H1 (cell line): ENCODE results near the gene PGLYRP1.

ENCODE experiments used
- CTCF ChIP-seq, 3 experiments: IDR thresholded peaks; 1 replicate in 2 of 3; 2 replicates in 1 of 3; pipeline versions ENCODE4 v1.5.1 to v1.6.1; 2011; ENCODE audit warnings: low read length in 3 of 3, mild to moderate bottlenecking in 3 of 3, inconsistent platforms in 2 of 3, low read depth in 1 of 3, moderate library complexity in 1 of 3; ENCODE audit not compliant: insufficient read depth in 1 of 3; ENCODE audit errors: control extremely low read depth in 1 of 3
- HDAC6 ChIP-seq: IDR thresholded peaks from one replicate; pipeline ENCODE4 v1.7.1; 2012; ENCODE audit warnings: low read depth, mild to moderate bottlenecking, inconsistent platforms, low read length, moderate library complexity
- TCF12 ChIP-seq: IDR thresholded peaks from 2 replicates; pipeline ENCODE4 v1.6.1; 2011; ENCODE audit warnings: low read depth, mild to moderate bottlenecking, low read length

DNA sequence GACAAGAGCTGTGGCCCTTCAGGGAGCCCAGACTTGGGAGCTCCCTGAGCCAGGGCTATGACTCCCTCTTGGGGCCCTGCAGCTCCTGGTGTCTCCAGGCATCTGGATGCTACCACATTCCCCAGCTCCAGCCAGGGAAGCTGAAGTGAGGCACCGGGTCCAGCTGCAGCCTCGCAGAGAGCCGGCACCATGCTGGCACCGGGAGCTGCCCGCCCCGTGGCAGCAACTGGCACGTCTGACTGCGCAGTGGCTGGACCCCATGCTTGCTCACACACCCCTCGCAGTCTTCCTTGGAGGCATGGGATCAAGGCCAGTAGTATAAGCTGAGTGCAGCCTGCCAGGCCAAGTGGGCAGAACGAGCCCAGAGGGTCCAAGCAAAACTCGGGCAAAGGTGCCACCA, 10.5 kb upstream of the PGLYRP1 start:
- TF ChIP-seq CTCF (IDR thresholded peaks at IDR 0.05; ENCODE audit: control extremely low read depth in 1 of 3, insufficient read depth in 1 of 3, low read depth in 1 of 3, low read length in 3 of 3) (no peak), TCF12 (no peak), HDAC6 (no peak)
